Cardiac muscle cell (in vitro differentiated cells and primary cell): ENCODE results near the gene CACNA2D3. TPM values are rescaled to one million over a fixed set of nuclear protein-coding genes. Genes with fewer than 3 reads are reported as not detected.

Experiments used
- DNase-seq, 2 donors: peaks; one replicate each; pipeline versions ENCODE4 v3.0.0 to v3.0.0-alpha.2; 2010 to 2017; ENCODE audit warnings: low read depth in 1 of 2, low spot score in 1 of 2
- H3K27ac ChIP-seq: fragments of 200-600 bp; sonication (generic); 2 replicates; pipeline ENCODE4 v1.5.1; 2016
- H3K27me3 ChIP-seq: fragments of 200-600 bp; sonication (generic); 2 replicates; pipeline ENCODE4 v1.6.0; 2016; ENCODE audit warnings: control low read depth
- H3K36me3 ChIP-seq: fragments of 200-600 bp; sonication (generic); 2 replicates; pipeline ENCODE4 v1.5.1; 2016; ENCODE audit warnings: control low read depth
- H3K4me1 ChIP-seq: fragments of 200-600 bp; sonication (generic); 2 replicates; pipeline ENCODE4 v1.8.1; 2017; ENCODE audit warnings: low read depth, mild to moderate bottlenecking, mixed run types
- H3K4me3 ChIP-seq: fragments of 200-600 bp; sonication (generic); 2 replicates; pipeline ENCODE4 v1.5.1; 2016; ENCODE audit warnings: mild to moderate bottlenecking
- H3K9me3 ChIP-seq: fragments of 200-600 bp; sonication (generic); 2 replicates; pipeline ENCODE4 v1.5.1; 2017; ENCODE audit warnings: low read depth, mild to moderate bottlenecking, control low read depth
- CTCF ChIP-seq: IDR thresholded peaks from 2 replicates; pipeline ENCODE4 v1.5.1; 2012; ENCODE audit warnings: low read depth, mild to moderate bottlenecking, low read length
- polyA plus RNA-seq: library from polyadenylated mRNA; unstranded; fragments of >200 nt; fragmentation: Nextera tagmentation; extraction: Ambion mirVana; gene quantifications from 2 replicates; pipeline ENCODE4 v1.2.1, GENCODE V29; 2016
- total RNA-seq: library from RNA; depleted of rRNA; stranded (reverse); fragments of >200 nt; gene quantifications from 2 replicates; pipeline ENCODE4 v1.2.3, GENCODE V29; 2016

Gene CACNA2D3
- total and polyA plus RNA-seq, 2 experiments from 2014 or later: 0.45 to 0.59 TPM

GRCh38 chr3:54882129-54882833, 759.9 kb downstream of the CACNA2D3 start:
- peaks cover 12% of the 10 kb centered on the region for H3K4me1 ChIP-seq
- no peaks in the 10 kb centered on the region for H3K27me3 ChIP-seq

GRCh38 chr3:54888162-54888561, 765.8 kb downstream of the CACNA2D3 start:
- no peaks in the 10 kb centered on the region for H3K27me3 ChIP-seq
- DNase-seq: no peak
- H3K27ac ChIP-seq: no peak overlapping the region
- H3K4me3 ChIP-seq: no peak overlapping the region
- no peaks in the 10 kb centered on the region for H3K9me3 ChIP-seq
- no peaks in the 10 kb centered on the region for H3K36me3 ChIP-seq
- peaks cover 9% of the 10 kb centered on the region for H3K4me1 ChIP-seq
- TF ChIP-seq CTCF: no peak

More at GRCh38 chr3:54882129-54882833, 759.9 kb downstream of the CACNA2D3 start:
- DNase-seq: peak in 1 of 2 donors; percentile 89
- Histone ChIP-seq H3K9me3 (no peaks in the 10 kb centered on the region), H3K36me3 (no peaks in the 10 kb centered on the region), H3K4me3 (no peak overlapping the region), H3K27ac (no peak overlapping the region)
- TF ChIP-seq CTCF: no peak

- no peak overlapping the region for H3K4me3 ChIP-seq
- H3K4me1 ChIP-seq: peaks cover 9% of the 10 kb centered on the region
- H3K9me3 ChIP-seq: no peaks in the 10 kb centered on the region
- no peaks in the 10 kb centered on the region for H3K27me3 ChIP-seq
- H3K27ac ChIP-seq: no peak overlapping the region
- H3K36me3 ChIP-seq: no peaks in the 10 kb centered on the region
- no peak for TF ChIP-seq CTCF
- DNase-seq: peak in 1 of 2 donors; percentile 61
These were observed 766.5 kb downstream of the CACNA2D3 start for GRCh38 chr3:54888873-54889272.

GRCh38 chr3:54889731-54890130, 767.4 kb downstream of the CACNA2D3 start:
- no peak overlapping the region for H3K27ac ChIP-seq
- H3K4me3 ChIP-seq: no peak overlapping the region
- TF ChIP-seq CTCF: no peak
- no peaks in the 10 kb centered on the region for H3K9me3 ChIP-seq
- H3K27me3 ChIP-seq: no peaks in the 10 kb centered on the region
- H3K4me1 ChIP-seq: peaks cover 9% of the 10 kb centered on the region
- no peaks in the 10 kb centered on the region for H3K36me3 ChIP-seq
- DNase-seq: no peak

GRCh38 chr3:54891540-54891897, 769.2 kb downstream of the CACNA2D3 start:
- Histone ChIP-seq H3K9me3 (no peaks in the 10 kb centered on the region), H3K4me1 (peaks cover 9% of the 10 kb centered on the region), H3K4me3 (no peak overlapping the region), H3K36me3 (no peaks in the 10 kb centered on the region), H3K27me3 (no peaks in the 10 kb centered on the region), H3K27ac (no peak overlapping the region)
- DNase-seq: peak; percentile 46 to 95
- TF ChIP-seq CTCF: peak; percentile 64
